BJ (cell line): ENCODE measurements around the gene SCAMP5. TPM values are rescaled to one million over a fixed set of nuclear protein-coding genes. Genes with fewer than 3 reads are reported as not detected.

Experiments
- CTCF ChIA-PET: fragments of 350-600 bp; formaldehyde crosslinking; extraction: SDS; loops from one replicate; lab custom pipeline; 2021; ENCODE audit warnings: antibody characterized with exemption, inconsistent platforms; lab: Yijun Ruan, JAX
- POLR2A ChIA-PET: fragments of 300-600 bp; sonication (Branson Sonifier 250); formaldehyde crosslinking; extraction: SDS; loops from one replicate; lab custom pipeline; 2021; ENCODE audit warnings: antibody characterized with exemption; lab: Charles Lee
- DNase-seq: peaks from one replicate; pipeline ENCODE4 v3.0.0-alpha.2; 2011; ENCODE audit warnings: low read depth
- H3K27me3 ChIP-seq: 2 replicates; pipeline ENCODE4 v1.6.0; 2011; ENCODE audit warnings: low read length; ENCODE audit not compliant: control insufficient read depth, insufficient read depth
- H3K36me3 ChIP-seq: 2 replicates; pipeline ENCODE4 v1.5.1; 2011; ENCODE audit warnings: low read length; ENCODE audit not compliant: control insufficient read depth, insufficient read depth
- H3K4me3 ChIP-seq: 2 replicates; pipeline ENCODE4 v1.5.1; 2011; ENCODE audit warnings: low read depth, mild to moderate bottlenecking, control low read depth, low read length
- polyA plus RNA-seq: library from polyadenylated mRNA; depleted of rRNA; stranded (reverse); fragments of >200 nt; gene quantifications from 2 replicates; pipeline ENCODE4 v1.2.3, GENCODE V29; 2011
- TF ChIP-seq, protein P1 (sequence below): IDR thresholded peaks from 2 replicates; pipeline ENCODE4 v1.5.1; 2011; ENCODE audit warnings: low read depth, mild to moderate bottlenecking, control low read depth, inconsistent platforms, low read length, moderate library complexity; ENCODE audit not compliant: insufficient read depth

SCAMP5 gene
- polyA plus RNA-seq, 1 experiment = 3.6 TPM

DNA sequence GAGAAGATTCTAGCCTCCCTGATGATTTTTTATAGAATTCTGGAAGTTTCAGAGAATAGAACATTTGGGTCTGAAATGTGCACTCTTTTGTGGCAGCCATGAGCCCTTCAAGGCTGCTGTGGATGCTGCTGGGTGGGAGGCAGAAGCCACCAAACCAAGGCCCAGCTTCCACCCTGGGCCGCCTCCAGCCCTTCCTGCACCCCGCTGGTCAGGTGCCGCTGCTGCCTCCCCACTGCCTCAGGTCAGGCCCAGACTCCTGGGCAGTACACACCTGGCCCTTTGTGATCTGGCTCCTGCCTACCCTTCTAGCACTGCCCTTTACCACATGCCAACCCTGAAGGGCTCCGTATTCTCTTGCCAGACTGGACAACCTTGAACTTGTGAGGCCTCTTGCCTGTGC, 56.3 kb downstream of the SCAMP5 start:
- no peaks in the 10 kb centered on the region; the same call in 1 of the 2 replicates for H3K36me3 ChIP-seq
- ChIA-PET CTCF (interaction anchor here (1.6 kb wide), 1 partner anchor 18 kb away, joined by 3 read pairs; no protein-coding TSS in a partner anchor), POLR2A (no interaction called here)
- H3K27me3 ChIP-seq = no peaks in the 10 kb centered on the region
- H3K4me3 ChIP-seq = no peak overlapping the region
- TF ChIP-seq, protein P1, sequence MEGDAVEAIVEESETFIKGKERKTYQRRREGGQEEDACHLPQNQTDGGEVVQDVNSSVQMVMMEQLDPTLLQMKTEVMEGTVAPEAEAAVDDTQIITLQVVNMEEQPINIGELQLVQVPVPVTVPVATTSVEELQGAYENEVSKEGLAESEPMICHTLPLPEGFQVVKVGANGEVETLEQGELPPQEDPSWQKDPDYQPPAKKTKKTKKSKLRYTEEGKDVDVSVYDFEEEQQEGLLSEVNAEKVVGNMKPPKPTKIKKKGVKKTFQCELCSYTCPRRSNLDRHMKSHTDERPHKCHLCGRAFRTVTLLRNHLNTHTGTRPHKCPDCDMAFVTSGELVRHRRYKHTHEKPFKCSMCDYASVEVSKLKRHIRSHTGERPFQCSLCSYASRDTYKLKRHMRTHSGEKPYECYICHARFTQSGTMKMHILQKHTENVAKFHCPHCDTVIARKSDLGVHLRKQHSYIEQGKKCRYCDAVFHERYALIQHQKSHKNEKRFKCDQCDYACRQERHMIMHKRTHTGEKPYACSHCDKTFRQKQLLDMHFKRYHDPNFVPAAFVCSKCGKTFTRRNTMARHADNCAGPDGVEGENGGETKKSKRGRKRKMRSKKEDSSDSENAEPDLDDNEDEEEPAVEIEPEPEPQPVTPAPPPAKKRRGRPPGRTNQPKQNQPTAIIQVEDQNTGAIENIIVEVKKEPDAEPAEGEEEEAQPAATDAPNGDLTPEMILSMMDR = no peak
- DNase-seq = no peak

DNA sequence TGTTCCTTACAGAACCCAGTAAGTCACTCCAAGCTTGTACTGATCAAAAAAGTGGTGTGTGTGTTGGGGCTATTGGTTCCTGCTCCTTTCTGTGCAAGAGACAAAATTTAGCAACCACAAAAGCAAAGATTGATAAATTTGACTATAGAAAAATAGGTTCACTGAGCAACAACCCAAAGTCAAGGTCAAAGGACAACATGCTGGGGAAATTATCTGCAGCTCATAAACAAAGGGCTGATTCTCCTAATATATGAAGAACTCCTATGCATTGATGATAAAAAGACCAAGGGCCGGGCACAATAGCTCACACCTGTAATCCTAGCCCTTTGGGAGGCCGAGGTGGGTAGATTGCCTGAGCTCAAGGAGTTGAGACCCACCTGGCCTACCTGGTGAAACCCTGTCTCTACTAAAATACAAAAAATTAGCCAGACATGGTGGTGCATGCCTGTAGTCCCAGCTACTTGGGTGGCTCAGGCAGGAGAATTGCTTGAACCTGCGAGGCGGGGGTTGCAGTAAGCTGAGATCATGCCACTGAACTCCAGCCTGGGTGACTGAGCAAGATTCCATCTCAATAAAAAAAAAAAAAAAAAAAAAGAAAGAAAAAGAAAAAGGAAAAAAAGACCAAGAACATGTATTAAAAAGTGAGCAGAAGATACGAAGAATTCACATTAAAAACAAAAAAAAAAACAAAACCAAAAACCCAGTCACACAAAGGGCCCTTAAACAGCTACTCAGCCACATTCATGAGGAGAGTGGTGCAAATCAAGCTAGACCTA, 57.8 kb downstream of the SCAMP5 start:
- no peaks in the 10 kb centered on the region; the same call in 1 of the 2 replicates for H3K36me3 ChIP-seq
- no peaks in the 10 kb centered on the region for H3K27me3 ChIP-seq
- no peak for DNase-seq
- ChIA-PET CTCF (interaction anchor here (1.2 to 1.8 kb wide), 2 partner anchors 8 to 10 kb away, joined by 4 read pairs; no protein-coding TSS in a partner anchor), POLR2A (interaction anchor here (0.7 kb wide), 1 partner anchor 52 kb away, joined by 3 read pairs; no protein-coding TSS in a partner anchor)
- no peak overlapping the region for H3K4me3 ChIP-seq
- TF ChIP-seq, protein P1 = no peak

DNA sequence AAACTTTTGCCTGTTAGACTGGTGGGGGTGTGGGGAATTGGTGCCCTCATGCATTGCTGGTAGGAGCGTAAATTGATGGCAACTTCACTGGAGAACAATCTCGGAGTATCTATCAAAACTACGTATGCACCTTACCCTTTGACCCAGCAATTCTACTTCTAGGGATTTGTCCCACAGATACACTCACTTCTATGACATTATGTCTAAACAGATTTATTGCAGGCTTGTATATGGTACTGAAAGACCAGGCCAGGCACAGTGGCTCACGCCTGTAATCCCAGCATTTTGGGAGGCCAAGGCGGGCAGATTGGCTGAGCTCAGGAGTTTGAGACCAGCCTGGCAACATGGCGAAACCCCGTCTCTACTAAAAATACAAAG, 58.4 kb downstream of the SCAMP5 start:
- POLR2A ChIA-PET = no interaction called here
- no peaks in the 10 kb centered on the region for H3K27me3 ChIP-seq
- CTCF ChIA-PET = interaction anchor here (1.2 to 1.8 kb wide), 2 partner anchors 9 to 10 kb away, joined by 4 read pairs; no protein-coding TSS in a partner anchor
- H3K36me3 ChIP-seq = no peaks in the 10 kb centered on the region; the same call in 1 of the 2 replicates
- no peak overlapping the region for H3K4me3 ChIP-seq
- TF ChIP-seq, protein P1 = no peak
- DNase-seq = no peak

DNA sequence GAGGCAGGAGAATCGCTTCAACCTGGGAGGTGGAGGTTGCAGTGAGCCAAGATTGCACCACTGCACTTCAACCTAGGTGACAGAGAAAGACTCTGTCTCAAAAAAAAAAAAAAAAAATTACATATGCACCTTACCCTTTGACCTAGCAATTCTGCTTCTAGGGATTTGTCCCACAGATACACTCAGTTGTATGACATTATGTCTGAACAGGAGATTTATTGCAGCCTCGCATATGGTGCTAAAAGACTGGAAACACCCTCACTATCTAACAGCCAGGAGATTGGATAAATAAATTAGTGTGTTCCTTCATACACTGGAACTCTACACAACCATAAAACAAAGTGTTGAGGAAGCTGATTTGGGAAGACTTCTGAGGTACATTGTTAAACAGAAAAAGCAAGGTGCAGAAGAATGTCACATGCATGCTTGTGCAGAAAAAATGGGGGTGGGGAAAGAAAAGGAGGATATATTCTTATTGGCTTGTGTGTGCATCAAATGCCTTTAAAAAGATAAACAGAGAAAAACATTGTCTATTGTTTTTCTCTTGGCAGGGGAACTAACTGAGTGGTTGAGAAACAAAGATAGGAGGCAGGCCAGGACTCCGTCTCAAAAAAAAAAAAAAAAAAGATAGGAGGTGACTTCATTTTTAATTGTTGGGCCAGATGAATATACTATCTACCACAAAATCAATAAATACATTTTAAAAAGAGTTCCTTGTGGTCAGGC, 59.0 kb downstream of the SCAMP5 start:
- TF ChIP-seq, protein P1 = no peak
- Histone ChIP-seq H3K36me3 (no peaks in the 10 kb centered on the region; the same call in 1 of the 2 replicates), H3K4me3 (no peak overlapping the region), H3K27me3 (no peaks in the 10 kb centered on the region)
- ChIA-PET POLR2A (no interaction called here), CTCF (interaction anchor here (1.2 to 2.0 kb wide), 3 partner anchors 9 to 11 kb away, joined by 4 to 6 read pairs (median 4); no protein-coding TSS in a partner anchor)
- DNase-seq = no peak

DNA sequence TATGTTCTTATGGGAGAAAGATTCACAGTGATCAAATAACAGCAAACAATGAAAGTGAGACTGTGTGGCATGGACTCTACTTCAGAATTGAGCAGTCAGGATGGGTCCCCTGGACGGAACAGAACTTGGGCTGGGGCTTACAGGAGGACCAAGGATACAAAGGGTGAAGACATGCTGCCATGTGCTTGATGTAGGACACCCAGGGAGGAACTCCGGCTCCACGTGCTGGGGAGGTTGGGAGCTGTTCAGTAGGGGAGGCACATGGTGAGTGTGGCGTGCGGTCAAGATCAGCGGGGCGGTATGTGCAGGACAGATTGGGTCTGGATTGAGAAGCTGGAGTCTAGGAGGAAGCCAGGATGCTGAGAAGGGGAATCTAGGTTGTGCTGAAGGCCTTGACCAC, 60.7 kb downstream of the SCAMP5 start:
- TF ChIP-seq, protein P1 = no peak
- CTCF ChIA-PET = interaction anchor here (2.0 kb wide), 1 partner anchor 13 kb away, joined by 6 read pairs; no protein-coding TSS in a partner anchor
- Histone ChIP-seq H3K4me3 (no peak overlapping the region), H3K36me3 (no peaks in the 10 kb centered on the region), H3K27me3 (no peaks in the 10 kb centered on the region)
- POLR2A ChIA-PET = no interaction called here
- DNase-seq = no peak
